H1 (cell line): Measurements from ENCODE around the gene LDB1. TPM values are rescaled to one million over a fixed set of nuclear protein-coding genes. Genes with fewer than 3 reads are reported as not detected.

ENCODE experiments used
- CTCF ChIA-PET: fragments of 300-600 bp; sonication (Branson Sonifier 250); formaldehyde crosslinking; loops from one replicate; lab custom pipeline; 2021; ENCODE audit not compliant: partially characterized antibody; lab: Charles Lee
- POLR2A ChIA-PET: fragments of 300-600 bp; sonication (Branson Sonifier 250); formaldehyde crosslinking; loops from one replicate; lab custom pipeline; 2021; ENCODE audit warnings: inconsistent platforms; ENCODE audit not compliant: partially characterized antibody; lab: Charles Lee
- DNase-seq, 2 experiments: peaks; one replicate each; pipeline versions ENCODE4 v3.0.0 to v3.0.0-alpha.2; 2010 to 2022; ENCODE audit warnings: low spot score in 2 of 2, low read depth in 1 of 2, mixed read lengths in 1 of 2
- FAIRE-seq: peaks from 2 replicates; lab custom pipeline; 2011; peaks lifted over from hg19 to GRCh38; lab: Jason Lieb, UNC
- H2AFZ ChIP-seq: 2 replicates; pipeline ENCODE4 v1.8.1; 2012; ENCODE audit warnings: low read length, inconsistent platforms
- H2AK5ac ChIP-seq: 2 replicates; pipeline ENCODE4 v1.6.1; 2013; ENCODE audit warnings: low read depth, low read length
- H2BK120ac ChIP-seq: replicated peaks from 2 replicates; pipeline ENCODE3; 2013; ENCODE audit warnings: low read depth, low read length, inconsistent platforms
- H2BK12ac ChIP-seq: 2 replicates; pipeline ENCODE4 v1.6.1; 2013; ENCODE audit warnings: low read depth, low read length
- H2BK15ac ChIP-seq: 2 replicates; pipeline ENCODE4 v1.6.1; 2013; ENCODE audit warnings: low read length
- H2BK20ac ChIP-seq: 2 replicates; pipeline ENCODE4 v1.6.1; 2013; ENCODE audit warnings: low read length
- H2BK5ac ChIP-seq: 2 replicates; pipeline ENCODE4 v1.6.1; 2013; ENCODE audit warnings: low read depth, low read length
- H3K14ac ChIP-seq: 2 replicates; pipeline ENCODE4 v1.6.1; 2013; ENCODE audit warnings: inconsistent platforms; ENCODE audit not compliant: insufficient read length
- H3K18ac ChIP-seq: 2 replicates; pipeline ENCODE4 v1.6.1; 2013; ENCODE audit warnings: low read length; ENCODE audit errors: extremely low read depth
- H3K23ac ChIP-seq: 2 replicates; pipeline ENCODE4 v1.6.1; 2013; ENCODE audit warnings: inconsistent platforms; ENCODE audit not compliant: insufficient read length
- H3K23me2 ChIP-seq: 2 replicates; pipeline ENCODE4 v1.6.1; 2013; ENCODE audit warnings: low read depth, low read length
- H3K27ac ChIP-seq: 2 replicates; pipeline ENCODE4 v1.6.1; 2011; ENCODE audit warnings: low read depth, low read length, inconsistent platforms
- H3K27me3 ChIP-seq, 4 experiments: replicated peaks in 1 of 4; 1 replicate in 1 of 4; 2 replicates in 3 of 4; pipeline versions ENCODE4 v1.6.1 to v1.8.1; 2011 to 2013; ENCODE audit warnings: low read length in 3 of 4, mild to moderate bottlenecking in 3 of 4, inconsistent platforms in 2 of 4, mixed read lengths in 2 of 4, moderate library complexity in 1 of 4; ENCODE audit not compliant: control insufficient read depth in 3 of 4, insufficient read depth in 3 of 4; ENCODE audit errors: extremely low read depth in 1 of 4
- H3K36me3 ChIP-seq, 4 experiments: 2 replicates each; pipeline versions ENCODE4 v1.6.1 to v1.8.1; 2011 to 2013; ENCODE audit warnings: mild to moderate bottlenecking in 4 of 4, low read length in 3 of 4, moderate library complexity in 2 of 4, control low read depth in 1 of 4, inconsistent platforms in 1 of 4; ENCODE audit not compliant: insufficient read depth in 4 of 4, control insufficient read depth in 2 of 4
- H3K4ac ChIP-seq: replicated peaks from 2 replicates; pipeline ENCODE3; 2013; ENCODE audit warnings: low read length, low read depth, mixed read lengths, inconsistent platforms; ENCODE audit not compliant: insufficient read length
- H3K4me1 ChIP-seq, 4 experiments: replicated peaks in 1 of 4; 1 replicate in 1 of 4; 2 replicates in 3 of 4; pipeline versions ENCODE4 v1.6.1 to v1.8.1; 2011 to 2013; ENCODE audit warnings: low read length in 3 of 4, inconsistent platforms in 2 of 4, mixed read lengths in 1 of 4; ENCODE audit not compliant: insufficient read depth in 4 of 4, control insufficient read depth in 3 of 4
- H3K4me2 ChIP-seq, 2 experiments: 2 replicates each; pipeline versions ENCODE4 v1.6.1 to v1.8.1; 2011 to 2013; ENCODE audit warnings: low read depth in 2 of 2, low read length in 2 of 2, control low read depth in 1 of 2, inconsistent platforms in 1 of 2, mild to moderate bottlenecking in 1 of 2; ENCODE audit not compliant: insufficient read depth in 1 of 2
- H3K4me3 ChIP-seq, 4 experiments: fragments of 200-600, 300-600 bp in 1 of 4; sonication (generic), shearing (Covaris generic), sonication (Bioruptor Twin) in 1 of 4; 2 replicates each; pipeline versions ENCODE4 v1.5.1 to v1.8.1; 2011 to 2016; ENCODE audit warnings: low read length in 4 of 4, low read depth in 3 of 4, control low read depth in 2 of 4, inconsistent platforms in 2 of 4, mild to moderate bottlenecking in 2 of 4, mixed read lengths in 1 of 4, moderate library complexity in 1 of 4; ENCODE audit not compliant: insufficient read depth in 2 of 4; ENCODE audit errors: extremely low read depth in 1 of 4
- H3K56ac ChIP-seq: replicated peaks from 2 replicates; pipeline ENCODE3; 2013; ENCODE audit warnings: low read depth, mild to moderate bottlenecking, mixed read lengths, low read length, inconsistent platforms; ENCODE audit not compliant: insufficient read length
- H3K79me1 ChIP-seq: 2 replicates; pipeline ENCODE4 v1.6.1; 2013; ENCODE audit warnings: low read depth, low read length, control low read depth
- H3K79me2 ChIP-seq, 2 experiments: 2 replicates each; pipeline versions ENCODE4 v1.6.1 to v1.8.1; 2012 to 2013; ENCODE audit warnings: low read length in 2 of 2, mild to moderate bottlenecking in 2 of 2, inconsistent platforms in 1 of 2; ENCODE audit not compliant: insufficient read depth in 2 of 2, control insufficient read depth in 1 of 2
- H3K9ac ChIP-seq, 4 experiments: replicated peaks in 1 of 4; 1 replicate in 1 of 4; 2 replicates in 3 of 4; pipeline versions ENCODE4 v1.6.1 to v1.8.1; 2011 to 2013; ENCODE audit warnings: low read depth in 3 of 4, low read length in 3 of 4, control low read depth in 2 of 4, mild to moderate bottlenecking in 2 of 4, moderate library complexity in 2 of 4, inconsistent platforms in 1 of 4; ENCODE audit errors: extremely low read depth in 1 of 4
- H3K9me3 ChIP-seq, 2 experiments: 2 replicates each; pipeline versions ENCODE4 v1.6.1 to v1.8.1; 2012 to 2013; ENCODE audit warnings: mild to moderate bottlenecking in 2 of 2, moderate library complexity in 2 of 2, control low read depth in 1 of 2, inconsistent platforms in 1 of 2, low read depth in 1 of 2, low read length in 1 of 2, mixed read lengths in 1 of 2; ENCODE audit not compliant: insufficient read depth in 2 of 2
- H4K20me1 ChIP-seq, 2 experiments: replicated peaks in 1 of 2; 2 replicates each; pipeline versions ENCODE3 to v1.8.1; 2011 to 2013; ENCODE audit warnings: inconsistent platforms in 2 of 2, low read length in 2 of 2, mild to moderate bottlenecking in 1 of 2; ENCODE audit not compliant: insufficient read depth in 2 of 2, control insufficient read depth in 1 of 2
- H4K5ac ChIP-seq: 2 replicates; pipeline ENCODE4 v1.6.1; 2013; ENCODE audit warnings: low read length, low read depth, mixed read lengths, inconsistent platforms; ENCODE audit not compliant: insufficient read length
- H4K8ac ChIP-seq: 2 replicates; pipeline ENCODE4 v1.8.0; 2013; ENCODE audit warnings: mild to moderate bottlenecking, moderate library complexity, low read length, inconsistent platforms; ENCODE audit not compliant: insufficient read depth; ENCODE audit errors: extremely low read depth
- H4K91ac ChIP-seq: replicated peaks from 2 replicates; pipeline ENCODE3; 2013; ENCODE audit warnings: low read length, mixed read lengths, inconsistent platforms; ENCODE audit not compliant: insufficient read length
- CBX8 ChIP-seq: fragments of 300-800, 300-1000 bp; sonication (generic); IDR thresholded peaks from 2 replicates; pipeline ENCODE4 v1.7.1; 2016; ENCODE audit warnings: low read depth, low read length, borderline replicate concordance
- CHD2 ChIP-seq: IDR thresholded peaks from 2 replicates; pipeline ENCODE4 v1.6.1; 2012; ENCODE audit warnings: low read length, improper control_type of control experiment
- CTBP2 ChIP-seq: IDR thresholded peaks from 2 replicates; pipeline ENCODE4 v1.7.0; 2011; ENCODE audit warnings: borderline replicate concordance, mild to moderate bottlenecking, moderate library complexity, mixed read lengths, low read length; ENCODE audit not compliant: insufficient read depth, insufficient read length
- NRF1 ChIP-seq: IDR thresholded peaks from 2 replicates; pipeline ENCODE4 v1.6.1; 2011; ENCODE audit warnings: mild to moderate bottlenecking, low read depth, low read length, improper control_type of control experiment
- RBBP5 ChIP-seq: IDR thresholded peaks from 2 replicates; pipeline ENCODE4 v1.7.1; 2012; ENCODE audit warnings: low read depth, mild to moderate bottlenecking, inconsistent platforms, low read length, moderate library complexity, borderline replicate concordance
- SIRT6 ChIP-seq: IDR thresholded peaks from one replicate; pipeline ENCODE4 v1.7.1; 2012; ENCODE audit warnings: low read length, inconsistent platforms
- TEAD4 ChIP-seq: IDR thresholded peaks from 2 replicates; pipeline ENCODE4 v1.6.1; 2012; ENCODE audit warnings: low read depth, low read length, inconsistent platforms, mixed read lengths
- WGBS, 2 experiments: shearing (Covaris generic) in 1 of 2; methylation state at CpG; one replicate each; pipeline versions ENCODE4 v1.1.6 to v1.1.7; 2013 to 2015; ENCODE audit warnings: low lambda C conversion rate in 2 of 2, mixed read lengths in 2 of 2, inconsistent platforms in 1 of 2, low coverage in 1 of 2, missing lambda C conversion rate in 1 of 2; ENCODE audit not compliant: insufficient replicate concordance in 2 of 2, insufficient coverage in 1 of 2, insufficient read length in 1 of 2; ENCODE audit errors: extremely low coverage in 1 of 2, missing lambda C conversion rate in 1 of 2; 5-methylcytosine and 5-hydroxymethylcytosine counted together
- polyA plus RNA-seq, 7 experiments: library from polyadenylated mRNA; depleted of rRNA in 3 of 7; stranded (reverse) in 5 of 7; unstranded in 2 of 7; fragments of >200 nt in 5 of 7; fragments of 200-250 nt in 2 of 7; gene quantifications; 1 replicate in 5 of 7; 2 replicates in 1 of 7; 4 replicates in 1 of 7; pipeline versions ENCODE4 v1.2.1 to v1.2.3, GENCODE V29; 2011 to 2013; ENCODE audit warnings: missing spikeins in 2 of 7, mixed read lengths in 2 of 7
- total RNA-seq: library from RNA; stranded (reverse); fragmentation: NEBNext Ultra II Directional; extraction: Animal tissue kit (Norgen Biotek cat#: 25700); gene quantifications from 2 replicates; pipeline ENCODE4 v1.2.1, GENCODE V29; 2021
- TF ChIP-seq, protein P1 (sequence below): IDR thresholded peaks from 2 replicates; pipeline ENCODE4 v1.6.1; 2011; ENCODE audit warnings: low read depth, mild to moderate bottlenecking, low read length; ENCODE audit not compliant: insufficient read depth

Gene LDB1
- total and polyA plus RNA-seq, 2 of the 8 experiments (the other 6 are each of a cell fraction or from before 2014, with no cell fraction given): 88.4 to 138 TPM

DNA sequence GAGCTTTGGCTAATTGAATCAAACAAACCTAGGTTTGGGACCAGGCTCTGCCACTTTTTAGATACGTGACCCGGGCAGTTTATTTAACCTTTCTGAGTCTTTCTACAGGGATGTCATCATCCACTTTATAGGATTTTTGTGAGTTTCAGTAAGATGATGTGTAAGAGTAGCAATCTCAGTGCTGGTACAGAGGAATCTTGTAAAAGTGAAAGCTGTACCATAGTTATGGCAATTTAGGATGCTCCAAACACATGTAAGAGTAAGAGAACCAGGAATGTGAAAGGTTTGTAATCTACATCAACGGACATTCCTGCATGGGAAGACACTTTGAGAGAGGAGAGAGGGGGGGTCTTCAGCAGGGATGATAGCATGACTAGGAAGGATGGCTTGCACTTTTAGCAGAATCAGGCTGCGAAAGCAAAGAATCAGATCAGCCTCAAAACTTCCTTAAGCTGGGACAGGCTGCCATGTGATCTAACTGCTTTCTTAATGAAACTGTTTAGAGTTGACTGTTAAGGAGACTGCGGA, 33.0 kb upstream of the LDB1 start:
- ChIA-PET POLR2A (interaction anchor here (1.4 to 20.0 kb wide), 9 partner anchors 1 to 51 kb away, joined by 3 to 408 read pairs (median 30); partner anchors contain the start of genes LDB1, NOLC1 and PPRC1), CTCF (interaction anchor here (0.5 to 1.5 kb wide), 5 partner anchors 12 to 326 kb away, joined by 3 to 5 read pairs (median 4); partner anchors contain the start of gene PPRC1)
- Histone ChIP-seq H2AFZ (no peak overlapping the region), H3K4me1 (peaks cover 0 to 8% (median 4%) of the 10 kb centered on the region in 4 experiments; a peak in 5 of 7 replicates), H4K5ac (no peak overlapping the region), H3K9me3 (no peaks in the 10 kb centered on the region), H2BK5ac (no peak overlapping the region), H3K4me2 (peak overlapping the region; percentile 71 to 80), H3K4me3 (peak overlapping the region; percentile 70 to 100 (median 94)), H3K79me2 (peaks cover 31 to 52% of the 10 kb centered on the region in 2 experiments), H2BK15ac (no peak overlapping the region), H2BK20ac (no peak overlapping the region), H2BK12ac (0 out of 2 replicates have a peak overlapping the region, but pooled peaks have one; percentile 85), H3K9ac (peak overlapping the region; percentile 86 to 100 (median 95)), H3K79me1 (peaks cover 13% of the 10 kb centered on the region), H4K8ac (no peak overlapping the region), H2AK5ac (0 out of 2 replicates have a peak overlapping the region, but pooled peaks have one; percentile 44), H3K56ac (no peak overlapping the region), H3K36me3 (peaks cover 35 to 50% (median 40%) of the 10 kb centered on the region in 4 experiments), H3K23ac (no peak overlapping the region), H3K27ac (peak overlapping the region; percentile 97; the same call in 1 of the 2 replicates), H3K4ac (no peak overlapping the region), H3K18ac (0 out of 2 replicates have a peak overlapping the region, but pooled peaks have one; percentile 52), H3K27me3 (no peaks in the 10 kb centered on the region), H4K91ac (no peak overlapping the region), H3K14ac (no peak overlapping the region), H4K20me1 (peaks cover 12 to 13% of the 10 kb centered on the region in 2 experiments), H3K23me2 (peaks cover 8% of the 10 kb centered on the region), H2BK120ac (no peak overlapping the region)
- 44% methylated on average over 5 of the region's 5 CpGs; no CpG with 5 or more reads in 1 of the 2 experiments for WGBS, 2 experiments
- DNase-seq (no peak), FAIRE-seq (no peak)
- TF ChIP-seq SIRT6 (no peak), CTBP2 (no peak), RBBP5 (no peak), NRF1 (no peak), TEAD4 (0 out of 2 replicates have a peak, but pooled peaks have one; percentile 39), CHD2 (no peak), CBX8 (no peak)
- TF ChIP-seq, protein P1, sequence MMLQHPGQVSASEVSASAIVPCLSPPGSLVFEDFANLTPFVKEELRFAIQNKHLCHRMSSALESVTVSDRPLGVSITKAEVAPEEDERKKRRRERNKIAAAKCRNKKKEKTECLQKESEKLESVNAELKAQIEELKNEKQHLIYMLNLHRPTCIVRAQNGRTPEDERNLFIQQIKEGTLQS: no peak
